ENCODE data around the gene COA1. TPM values are rescaled to one million over a fixed set of nuclear protein-coding genes. Genes with fewer than 3 reads are reported as not detected.

The COA1 gene
- total RNA-seq, 1 experiment from 2014 or later: 151 TPM

GRCh38 chr7:43701929-43702328 is 27.4 kb downstream of the COA1 start:
- peaks cover 30% of the 10 kb centered on the region; the same call in 1 of the 2 replicates for H3F3A ChIP-seq (ENCODE audit: insufficient read depth, low read depth)
- no peak for TF ChIP-seq EZH2 (IDR thresholded peaks at IDR 0.05; ENCODE audit: low read depth)
- TF ChIP-seq CTCF (conservative IDR thresholded peaks at IDR 0.05): no peak
- no TSS peak for BruUV-seq (replicated peaks)
- intact Hi-C loops (cut with micrococcal nuclease; ENCODE audit: unreplicated experiment): loop anchor here (5.0 kb wide), 2 partner anchors 55 to 760 kb away; no protein-coding TSS in a partner anchor
- H3K9me3 ChIP-seq (ENCODE audit: insufficient read depth, low read depth): no peaks in the 10 kb centered on the region; the same call in 1 of the 2 replicates
- no peaks in the 10 kb centered on the region for H3K4me1 ChIP-seq (replicated peaks; ENCODE audit: insufficient read depth)
- H3K27ac ChIP-seq: no peak overlapping the region
- no peaks in the 10 kb centered on the region for H3K9me2 ChIP-seq (ENCODE audit: insufficient read depth)
- H2AFZ ChIP-seq: no peak overlapping the region
- 0 out of 2 replicates have a peak, but pooled peaks cover 5% of the 10 kb centered on the region for H4K20me1 ChIP-seq (ENCODE audit: insufficient read depth)
- peaks cover 62% of the 10 kb centered on the region for H3K79me2 ChIP-seq (ENCODE audit: low read depth)
- no peak overlapping the region for H3K4me2 ChIP-seq
- H3K4me3 ChIP-seq: no peak overlapping the region
- H3K36me3 ChIP-seq (ENCODE audit: low read depth): peaks cover 20% of the 10 kb centered on the region
- ChIA-PET POLR2A (ENCODE audit: unreplicated experiment) (interaction anchor here (0.7 kb wide), 1 partner anchor 706 kb away, joined by 9 read pairs; no protein-coding TSS in a partner anchor), CTCF (no interaction called here)
- H3K27me3 ChIP-seq (ENCODE audit: insufficient read depth, low read depth): no peaks in the 10 kb centered on the region
- no peak for DNase-seq

GRCh38 chr7:43701500-43701854 is 27.8 kb downstream of the COA1 start:
- Histone ChIP-seq H3K4me2 (no peak overlapping the region), H4K20me1 (ENCODE audit: insufficient read depth) (0 out of 2 replicates have a peak, but pooled peaks cover 5% of the 10 kb centered on the region), H3K27ac (peak overlapping the region; percentile 16; the same call in 1 of the 2 replicates), H3K27me3 (ENCODE audit: insufficient read depth, low read depth) (no peaks in the 10 kb centered on the region), H3K36me3 (ENCODE audit: low read depth) (peaks cover 16% of the 10 kb centered on the region), H3K79me2 (ENCODE audit: low read depth) (peaks cover 62% of the 10 kb centered on the region), H3K9me3 (ENCODE audit: insufficient read depth, low read depth) (no peaks in the 10 kb centered on the region; the same call in 1 of the 2 replicates), H2AFZ (no peak overlapping the region), H3F3A (ENCODE audit: insufficient read depth, low read depth) (peaks cover 30% of the 10 kb centered on the region; the same call in 1 of the 2 replicates), H3K9me2 (ENCODE audit: insufficient read depth) (no peaks in the 10 kb centered on the region), H3K4me1 (replicated peaks; ENCODE audit: insufficient read depth) (no peaks in the 10 kb centered on the region), H3K4me3 (no peak overlapping the region)
- ChIA-PET CTCF (no interaction called here), POLR2A (ENCODE audit: unreplicated experiment) (no interaction called here)
- TF ChIP-seq CTCF (conservative IDR thresholded peaks at IDR 0.05) (no peak), EZH2 (IDR thresholded peaks at IDR 0.05; ENCODE audit: low read depth) (no peak)
- DNase-seq: no peak
- no TSS peak for BruUV-seq (replicated peaks)
- intact Hi-C loops (cut with micrococcal nuclease; ENCODE audit: unreplicated experiment): loop anchor here (5.0 kb wide), 2 partner anchors 54 to 759 kb away; no protein-coding TSS in a partner anchor

GRCh38 chr7:43700646-43701499 is 28.4 kb downstream of the COA1 start:
- Histone ChIP-seq H3K79me2 (ENCODE audit: low read depth) (peaks cover 64% of the 10 kb centered on the region), H3K27ac (peak overlapping the region; percentile 16; the same call in 1 of the 2 replicates), H3K4me1 (replicated peaks; ENCODE audit: insufficient read depth) (no peaks in the 10 kb centered on the region), H3K4me2 (no peak overlapping the region), H3F3A (ENCODE audit: insufficient read depth, low read depth) (peaks cover 30% of the 10 kb centered on the region; the same call in 1 of the 2 replicates), H4K20me1 (ENCODE audit: insufficient read depth) (0 out of 2 replicates have a peak, but pooled peaks cover 4% of the 10 kb centered on the region), H3K4me3 (no peak overlapping the region), H2AFZ (no peak overlapping the region), H3K36me3 (ENCODE audit: low read depth) (peaks cover 17% of the 10 kb centered on the region), H3K27me3 (ENCODE audit: insufficient read depth, low read depth) (no peaks in the 10 kb centered on the region), H3K9me3 (ENCODE audit: insufficient read depth, low read depth) (peaks cover 4% of the 10 kb centered on the region; the same call in 1 of the 2 replicates), H3K9me2 (ENCODE audit: insufficient read depth) (no peaks in the 10 kb centered on the region)
- intact Hi-C loops (cut with micrococcal nuclease; ENCODE audit: unreplicated experiment): loop anchor here (1.0 to 5.0 kb wide), 5 partner anchors 54 to 759 kb away; no protein-coding TSS in a partner anchor
- no peak for DNase-seq
- TF ChIP-seq EZH2 (IDR thresholded peaks at IDR 0.05; ENCODE audit: low read depth) (no peak), CTCF (conservative IDR thresholded peaks at IDR 0.05) (no peak)
- POLR2A ChIA-PET (ENCODE audit: unreplicated experiment): interaction anchor here (0.6 kb wide), 2 partner anchors 776 to 789 kb away, joined by 3 to 6 read pairs; no protein-coding TSS in a partner anchor
- CTCF ChIA-PET: interaction anchor here (0.6 to 2.2 kb wide), 7 partner anchors 112 to 739 kb away, joined by 3 to 97 read pairs (median 3); partner anchors contain the start of gene STK17A
- BruUV-seq (replicated peaks): no TSS peak
